HEK293 (cell line): ENCODE results near the gene CACNA1D.

Experiments used
- CTCF ChIP-seq: fragments of 450-650 bp; formaldehyde crosslinking; IDR thresholded peaks from 2 replicates; pipeline ENCODE4 v1.5.1; 2016; ENCODE audit warnings: missing biosample characterization, missing genetic modification characterization
- KLF16 ChIP-seq: fragments of 450-650 bp; formaldehyde crosslinking; IDR thresholded peaks from 2 replicates; pipeline ENCODE4 v1.5.1; 2017; ENCODE audit warnings: missing biosample characterization, missing genetic modification characterization
- PRDM1 ChIP-seq: fragments of 450-650 bp; formaldehyde crosslinking; IDR thresholded peaks from 2 replicates; pipeline ENCODE4; 2016; ENCODE audit warnings: missing biosample characterization, missing genetic modification characterization
- REST ChIP-seq: fragments of 450-650 bp; formaldehyde crosslinking; IDR thresholded peaks from 2 replicates; pipeline ENCODE4 v1.5.1; 2016; ENCODE audit warnings: missing biosample characterization, missing genetic modification characterization
- TCF7L2 ChIP-seq: IDR thresholded peaks from 2 replicates; pipeline ENCODE4 v1.6.1; 2011; ENCODE audit warnings: low read depth, mild to moderate bottlenecking, inconsistent platforms, low read length, moderate library complexity, borderline replicate concordance
- YY1 ChIP-seq: fragments of 450-650 bp; formaldehyde crosslinking; IDR thresholded peaks from 2 replicates; pipeline ENCODE4 v1.5.1; 2018; ENCODE audit warnings: missing biosample characterization, missing genetic modification characterization
- ZBTB11 ChIP-seq: fragments of 450-650 bp; formaldehyde crosslinking; conservative IDR thresholded peaks from 2 replicates; pipeline ENCODE4 v1.5.1; 2016; ENCODE audit warnings: low read depth, missing biosample characterization, missing genetic modification characterization
- ZBTB44 ChIP-seq: fragments of 450-650 bp; IDR thresholded peaks from 2 replicates; pipeline ENCODE4 v1.5.1; 2018; ENCODE audit warnings: missing biosample characterization, mild to moderate bottlenecking, missing genetic modification characterization
- ZNF114 ChIP-seq: fragments of 450-650 bp; formaldehyde crosslinking; IDR thresholded peaks from 2 replicates; pipeline ENCODE4 v1.5.0; 2017; ENCODE audit warnings: missing biosample characterization, missing genetic modification characterization
- ZNF518A ChIP-seq: fragments of 450-650 bp; formaldehyde crosslinking; conservative IDR thresholded peaks from 2 replicates; pipeline ENCODE4 v1.5.1; 2016; ENCODE audit warnings: low read depth, missing biosample characterization, missing genetic modification characterization
- ZNF768 ChIP-seq: fragments of 450-650 bp; formaldehyde crosslinking; IDR thresholded peaks from 2 replicates; pipeline ENCODE4 v1.5.1; 2018; ENCODE audit warnings: missing biosample characterization, mild to moderate bottlenecking, missing genetic modification characterization
- ZNF777 ChIP-seq: fragments of 450-650 bp; formaldehyde crosslinking; IDR thresholded peaks from 2 replicates; pipeline ENCODE4 v1.5.1; 2017; ENCODE audit warnings: missing biosample characterization, missing genetic modification characterization, borderline replicate concordance
- ZSCAN18 ChIP-seq: fragments of 450-650 bp; formaldehyde crosslinking; IDR thresholded peaks from 2 replicates; pipeline ENCODE4 v1.5.1; 2016; ENCODE audit warnings: missing biosample characterization, missing genetic modification characterization

- TF ChIP-seq ZSCAN18 (tag by site-specific recombination): no peak
- TF ChIP-seq TCF7L2: no peak
- no peak for TF ChIP-seq REST (tag by site-specific recombination)
- TF ChIP-seq ZNF768 (tag by site-specific recombination): no peak
- no peak for TF ChIP-seq ZBTB44 (tag by site-specific recombination)
- TF ChIP-seq CTCF (tag by site-specific recombination): no peak
- no peak for TF ChIP-seq PRDM1 (tag by site-specific recombination)
- no peak for TF ChIP-seq ZNF518A (tag by site-specific recombination)
- no peak for TF ChIP-seq ZBTB11 (tag by site-specific recombination)
- no peak for TF ChIP-seq ZNF114 (tag by site-specific recombination)
- TF ChIP-seq KLF16 (tag by site-specific recombination): no peak
- TF ChIP-seq ZNF777 (tag by site-specific recombination): no peak
- TF ChIP-seq YY1 (tag by site-specific recombination): no peak
Observed at GRCh38 chr3:53799338-53799865, 305.0 kb downstream of the CACNA1D start.
